ENCODE data around the gene OR8D2. TPM values are rescaled to one million over a fixed set of nuclear protein-coding genes. Genes with fewer than 3 reads are reported as not detected.

OR8D2 gene
- not detected in 5 replicates for total RNA-seq (2022; extraction: Qiagen RNA extraction; ENCODE audit: low read depth)

GRCh38 chr11:124320097-124320496 lies at the start of gene OR8D2:
Gene OR8D2 (minus strand): TSS chr11:124320197. CDS start chr11:124320197, 0 bp downstream.

GRCh38 chr11:124313849-124314248 lies 6.1 kb downstream of the OR8D2 start, which contains the start of gene OR8D1:
Gene OR8D1 (minus strand): TSS chr11:124313949. CDS start chr11:124310766, 3,183 bp downstream.

Other genes with a start within 250 kb of the OR8D2 start
- 0.22 to 0.37 TPM (median 0.30 TPM) in 5 replicates for gene VWA5A, start 204.7 kb downstream of the OR8D2 start, total RNA-seq (2022; extraction: Qiagen RNA extraction; ENCODE audit: low read depth)
- not detected in 5 replicates for gene OR10D3, start 136.9 kb downstream of the OR8D2 start, total RNA-seq (2022; extraction: Qiagen RNA extraction; ENCODE audit: low read depth)
- gene OR8G1, start 79.1 kb downstream of the OR8D2 start, total RNA-seq (2022; extraction: Qiagen RNA extraction; ENCODE audit: low read depth) = not detected in 5 replicates
- not detected in 5 replicates for gene OR8G5, start 63.8 kb downstream of the OR8D2 start, total RNA-seq (2022; extraction: Qiagen RNA extraction; ENCODE audit: low read depth)
- gene OR8D1, start 6.2 kb downstream of the OR8D2 start, total RNA-seq (2022; extraction: Qiagen RNA extraction; ENCODE audit: low read depth) = not detected in 5 replicates
- gene OR8B2, start 64.3 kb upstream of the OR8D2 start, total RNA-seq (2022; extraction: Qiagen RNA extraction; ENCODE audit: low read depth) = not detected in 5 replicates
- not detected in 5 replicates for gene OR8B3, start 78.8 kb upstream of the OR8D2 start, total RNA-seq (2022; extraction: Qiagen RNA extraction; ENCODE audit: low read depth)
- gene OR8B4, start 104.7 kb upstream of the OR8D2 start, total RNA-seq (2022; extraction: Qiagen RNA extraction; ENCODE audit: low read depth) = not detected in 5 replicates
- not detected in 5 replicates for gene OR8B8, start 125.5 kb upstream of the OR8D2 start, total RNA-seq (2022; extraction: Qiagen RNA extraction; ENCODE audit: low read depth)
- gene OR8B12, start 223.5 kb upstream of the OR8D2 start, total RNA-seq (2022; extraction: Qiagen RNA extraction; ENCODE audit: low read depth) = not detected in 5 replicates
- not detected in 5 replicates for gene OR8A1, start 249.8 kb upstream of the OR8D2 start, total RNA-seq (2022; extraction: Qiagen RNA extraction; ENCODE audit: low read depth)

Data from A549 treated with CpdA at 1 μM for 4 hours (cell line).